ENCODE measurements around the gene MYH2.
"Not testable (repeated sequence)": the region's sequence is repeated elsewhere in the genome, so short reads cannot be mapped to it uniquely, and the experiment has no call there.

The MYH2 gene

DNA sequence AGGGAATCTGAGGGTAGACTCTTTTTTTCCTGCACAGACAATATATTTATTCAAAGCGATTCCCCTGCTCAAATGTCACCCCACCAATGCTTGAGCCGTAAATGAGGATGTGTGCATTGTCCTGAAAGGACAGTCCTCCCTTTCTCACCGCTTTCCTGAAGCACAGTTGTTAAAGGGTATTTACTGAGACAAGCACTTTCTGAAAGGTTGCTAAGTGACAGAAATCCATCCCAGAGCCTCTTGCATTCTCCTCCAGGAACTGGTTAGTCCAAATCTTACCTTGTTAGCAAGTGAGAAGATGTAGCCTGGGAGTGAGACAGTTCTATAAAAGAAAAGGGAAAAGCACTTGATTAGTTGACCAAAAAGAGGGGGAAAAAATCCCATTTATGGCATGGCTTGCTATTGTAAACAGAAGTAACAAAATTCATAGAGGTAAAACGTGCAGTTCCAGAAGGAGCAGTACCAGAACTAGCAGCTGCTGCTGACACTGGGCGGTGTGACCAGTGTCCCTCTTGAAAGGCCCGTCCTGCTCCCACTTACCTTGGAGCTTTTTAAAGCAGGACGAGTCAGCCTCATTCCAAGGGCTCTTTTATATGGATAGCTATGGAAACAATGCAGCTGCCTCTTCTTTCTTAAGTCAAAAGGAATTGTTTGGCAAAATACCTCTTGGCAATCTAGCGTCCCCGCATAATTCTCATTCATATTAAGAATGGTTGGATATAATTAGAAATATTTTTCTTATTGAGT lies at the start of gene MYH2:
TSS of gene MYH2 (minus strand) at position 563 of the 747 bp plus-strand sequence. CDS start 1,738 bp downstream, outside the sequence.
- Mint-ChIP-seq H3K9me3 (peaks cover 1% of the 10 kb centered on the region), H3K27ac (no peak within 1 kb of the TSS), H3K27me3 (peaks cover 6% of the 10 kb centered on the region), H3K4me3 (no peak within 1 kb of the TSS), H3K36me3 (no peaks in the 10 kb centered on the region), H3K4me1 (no peaks in the 10 kb centered on the region)
- no peak for DNase-seq (ENCODE audit: low spot score in 2 of 2)
- ATAC-seq (ENCODE audit: low read depth), result no peak

DNA sequence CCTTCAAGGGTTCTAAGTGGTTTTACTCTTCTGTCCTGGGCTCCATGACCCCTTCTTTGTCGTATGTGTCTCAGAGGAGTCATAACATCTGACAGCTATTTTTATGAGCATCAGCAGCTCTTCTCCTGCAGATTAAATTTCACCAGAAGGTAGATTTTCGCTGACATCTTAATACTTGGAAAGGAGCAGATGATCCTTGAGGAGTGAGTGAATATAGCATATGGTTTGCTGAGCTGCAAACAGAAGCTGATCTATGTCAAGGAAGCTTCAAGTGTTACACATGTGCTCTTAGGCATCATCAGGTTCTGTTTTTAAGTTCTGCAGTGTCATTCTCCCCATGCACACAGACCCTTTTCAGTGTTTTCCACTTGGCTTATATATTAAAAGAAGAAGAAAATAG lies 49.2 kb upstream of the MYH2 start:
- peaks cover 5% of the 10 kb centered on the region for H3K27me3 Mint-ChIP-seq

GRCh38 chr17:10589553-10590145 lies 40.2 kb upstream of the MYH2 start:
- no peak for DNase-seq (ENCODE audit: low spot score in 2 of 2)
- H3K36me3 Mint-ChIP-seq, result no peaks in the 10 kb centered on the region
- no peak overlapping the region for H3K27ac Mint-ChIP-seq
- peaks cover under 1% of the 10 kb centered on the region for H3K9me3 Mint-ChIP-seq
- H3K4me3 Mint-ChIP-seq, result no peak overlapping the region
- peaks cover 11% of the 10 kb centered on the region for H3K27me3 Mint-ChIP-seq
- ATAC-seq (ENCODE audit: low read depth), result no peak
- no peaks in the 10 kb centered on the region for H3K4me1 Mint-ChIP-seq

More for the DNA sequence above, 49.2 kb upstream of the MYH2 start:
- Mint-ChIP-seq H3K4me3 (no peak overlapping the region), H3K36me3 (no peaks in the 10 kb centered on the region), H3K9me3 (peaks cover 3% of the 10 kb centered on the region), H3K27ac (no peak overlapping the region), H3K4me1 (no peaks in the 10 kb centered on the region)
- no peak for DNase-seq (ENCODE audit: low spot score in 2 of 2)
- ATAC-seq (ENCODE audit: low read depth), result no peak

DNA sequence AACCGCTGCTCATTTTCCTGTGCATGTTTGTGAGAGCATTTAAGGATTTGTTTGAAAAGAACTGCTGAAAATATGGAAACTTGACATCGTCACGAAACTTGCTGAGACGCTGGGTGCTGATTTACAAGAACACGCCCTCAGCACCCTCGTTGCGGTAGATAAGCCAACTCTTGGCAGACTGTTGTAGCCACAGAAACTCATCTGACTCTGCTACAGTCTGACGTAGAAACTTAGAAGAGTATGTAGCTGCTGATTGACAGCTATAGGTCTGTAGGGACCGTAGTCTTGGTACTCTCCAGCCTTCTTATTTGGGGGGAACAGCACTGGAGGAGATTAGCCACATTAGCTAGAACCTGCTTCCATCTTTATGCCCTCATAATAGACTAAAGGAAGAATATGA lies 36.1 kb upstream of the MYH2 start:
- Mint-ChIP-seq H3K9me3 (peaks cover 5% of the 10 kb centered on the region), H3K27me3 (peaks cover 7% of the 10 kb centered on the region), H3K27ac (no peak overlapping the region)

DNA sequence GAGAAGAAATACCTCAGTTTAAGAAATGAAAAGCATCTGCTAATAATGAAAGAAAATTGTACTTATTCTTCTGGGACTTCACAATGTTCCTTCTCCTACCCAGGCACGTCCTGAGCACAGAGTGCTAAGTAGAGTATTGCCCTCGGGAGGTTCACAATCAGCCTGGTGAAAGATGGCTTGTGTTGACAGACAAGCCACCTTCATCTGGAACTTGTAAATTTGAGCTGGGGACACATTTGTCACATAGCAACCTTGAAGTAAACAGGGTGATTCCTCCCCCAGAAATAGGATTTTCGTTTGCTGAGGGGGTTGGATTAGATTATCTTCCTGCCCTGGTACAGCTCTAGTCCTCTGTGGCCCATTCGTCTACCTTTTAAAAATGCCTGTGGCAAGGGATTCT lies 34.4 kb upstream of the MYH2 start:
- Mint-ChIP-seq H3K9me3 (peaks cover 5% of the 10 kb centered on the region), H3K36me3 (no peaks in the 10 kb centered on the region), H3K27me3 (peaks cover 6% of the 10 kb centered on the region), H3K4me1 (peaks cover 4% of the 10 kb centered on the region), H3K4me3 (no peak overlapping the region), H3K27ac (no peak overlapping the region)
- ATAC-seq (ENCODE audit: low read depth) (no peak), DNase-seq (ENCODE audit: low spot score in 2 of 2) (no peak)

More for the DNA sequence above, 36.1 kb upstream of the MYH2 start:
- ATAC-seq (ENCODE audit: low read depth) (no peak), DNase-seq (ENCODE audit: low spot score in 2 of 2) (no peak)
- Mint-ChIP-seq H3K36me3 (no peaks in the 10 kb centered on the region), H3K4me3 (no peak overlapping the region), H3K4me1 (no peaks in the 10 kb centered on the region)

- Mint-ChIP-seq H3K4me3 (no peak overlapping the region), H3K27ac (no peak overlapping the region), H3K27me3 (peaks cover 7% of the 10 kb centered on the region), H3K4me1 (peaks cover 4% of the 10 kb centered on the region), H3K36me3 (no peaks in the 10 kb centered on the region), H3K9me3 (peaks cover 5% of the 10 kb centered on the region)
- no peak for ATAC-seq (ENCODE audit: low read depth)
- DNase-seq (ENCODE audit: low spot score in 2 of 2), result no peak
Observed at GRCh38 chr17:10579270-10579669, 29.8 kb upstream of the MYH2 start.

DNA sequence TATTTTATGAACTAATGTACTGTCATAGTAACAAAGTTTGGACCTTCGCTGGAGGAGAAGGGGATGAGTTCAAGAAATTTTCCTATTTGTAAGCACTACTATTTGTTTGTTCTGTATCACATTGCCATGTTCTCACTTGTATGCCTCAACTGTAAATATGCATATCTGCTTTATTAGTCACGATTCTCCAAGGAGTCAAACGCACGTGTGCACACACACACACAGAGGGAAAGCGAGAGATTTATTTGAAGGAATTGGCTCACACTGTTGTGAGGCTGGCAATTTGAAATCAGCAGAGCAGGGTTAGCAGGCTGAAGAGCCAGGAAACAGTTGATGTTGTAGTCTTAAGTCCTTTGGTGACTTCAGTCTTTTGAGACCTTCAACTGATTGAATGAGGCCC lies 24.9 kb upstream of the MYH2 start:
- peaks cover 5% of the 10 kb centered on the region for H3K27me3 Mint-ChIP-seq
- peaks cover 4% of the 10 kb centered on the region for H3K4me1 Mint-ChIP-seq
- H3K4me3 Mint-ChIP-seq, result no peak overlapping the region
- H3K9me3 Mint-ChIP-seq, result no peaks in the 10 kb centered on the region
- H3K27ac Mint-ChIP-seq, result no peak overlapping the region
- DNase-seq (ENCODE audit: low spot score in 2 of 2) (no peak), ATAC-seq (ENCODE audit: low read depth) (no peak)
- H3K36me3 Mint-ChIP-seq, result no peaks in the 10 kb centered on the region

GRCh38 chr17:10563991-10564660 lies 14.7 kb upstream of the MYH2 start:
- DNase-seq (ENCODE audit: low spot score in 2 of 2) (no peak), ATAC-seq (ENCODE audit: low read depth) (no peak)
- Mint-ChIP-seq H3K4me3 (no peak overlapping the region), H3K9me3 (no peaks in the 10 kb centered on the region), H3K27ac (no peak overlapping the region), H3K27me3 (peaks cover 8% of the 10 kb centered on the region), H3K36me3 (no peaks in the 10 kb centered on the region), H3K4me1 (no peaks in the 10 kb centered on the region)

- no peak overlapping the region for H3K27ac Mint-ChIP-seq
- ATAC-seq (ENCODE audit: low read depth) (no peak), DNase-seq (ENCODE audit: low spot score in 2 of 2) (no peak)
- no peaks in the 10 kb centered on the region for H3K27me3 Mint-ChIP-seq
- H3K4me1 Mint-ChIP-seq, result no peaks in the 10 kb centered on the region
- no peaks in the 10 kb centered on the region for H3K36me3 Mint-ChIP-seq
- H3K9me3 Mint-ChIP-seq, result peaks cover 1% of the 10 kb centered on the region
- no peak overlapping the region for H3K4me3 Mint-ChIP-seq
Observed at GRCh38 chr17:10558049-10558448, 8.6 kb upstream of the MYH2 start.

DNA sequence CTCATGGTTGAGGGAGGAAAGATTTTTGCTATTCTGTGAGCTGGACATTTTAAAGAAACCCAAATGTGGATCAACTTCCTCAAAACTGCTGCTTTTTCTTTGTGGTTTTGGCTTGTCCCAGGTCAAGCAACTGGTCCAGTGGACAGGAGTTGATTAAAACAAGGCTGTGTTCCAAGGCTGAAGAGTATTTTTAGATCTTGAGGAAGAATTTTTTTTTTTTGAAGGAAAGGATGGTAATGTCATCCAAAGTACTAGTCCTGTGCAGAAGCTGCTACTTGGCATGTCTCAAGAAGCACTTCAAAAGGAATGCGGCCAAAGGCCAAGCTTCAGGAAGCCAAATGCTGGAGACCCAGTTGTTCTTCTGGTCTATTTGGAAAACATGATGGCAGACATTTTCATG lies 8.0 kb upstream of the MYH2 start:
- Mint-ChIP-seq H3K9me3 (peaks cover 1% of the 10 kb centered on the region), H3K27me3 (peaks cover 2% of the 10 kb centered on the region), H3K4me1 (no peaks in the 10 kb centered on the region), H3K4me3 (no peak overlapping the region), H3K36me3 (no peaks in the 10 kb centered on the region), H3K27ac (no peak overlapping the region)
- no peak for DNase-seq (ENCODE audit: low spot score in 2 of 2)
- no peak for ATAC-seq (ENCODE audit: low read depth)

- no peak for DNase-seq (ENCODE audit: low spot score in 2 of 2)
- Mint-ChIP-seq H3K4me1 (no peaks in the 10 kb centered on the region), H3K36me3 (no peaks in the 10 kb centered on the region), H3K4me3 (no peak overlapping the region), H3K9me3 (peaks cover 1% of the 10 kb centered on the region), H3K27me3 (peaks cover 2% of the 10 kb centered on the region), H3K27ac (no peak overlapping the region)
- ATAC-seq (ENCODE audit: low read depth), result no peak
Observed at GRCh38 chr17:10556301-10557005, 7.0 kb upstream of the MYH2 start.

DNA sequence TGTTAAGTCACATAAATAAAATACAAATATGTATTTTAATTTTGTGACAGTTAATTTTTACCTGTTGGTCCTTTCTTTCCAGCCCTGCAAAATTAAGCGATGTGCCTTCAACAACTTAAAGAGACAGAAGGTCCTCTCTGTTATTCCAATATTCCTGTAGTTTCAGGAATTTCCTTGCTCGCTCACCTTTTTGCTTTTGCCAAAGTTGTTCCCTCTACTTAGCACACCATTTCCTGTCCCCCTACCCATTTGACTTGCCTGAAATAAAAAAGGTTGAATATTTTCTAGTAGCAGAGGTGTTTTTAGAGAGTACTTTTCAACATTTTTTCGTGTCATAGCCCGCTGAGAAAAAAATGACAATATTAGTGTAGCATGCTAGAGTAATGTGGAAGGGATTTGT lies 556 bp upstream of the MYH2 start:
- Mint-ChIP-seq H3K4me1 (no peaks in the 10 kb centered on the region), H3K36me3 (no peaks in the 10 kb centered on the region), H3K27me3 (peaks cover 6% of the 10 kb centered on the region), H3K4me3 (no peak overlapping the region), H3K27ac (no peak overlapping the region), H3K9me3 (peaks cover 1% of the 10 kb centered on the region)
- DNase-seq (ENCODE audit: low spot score in 2 of 2) (no peak), ATAC-seq (ENCODE audit: low read depth) (no peak)

DNA sequence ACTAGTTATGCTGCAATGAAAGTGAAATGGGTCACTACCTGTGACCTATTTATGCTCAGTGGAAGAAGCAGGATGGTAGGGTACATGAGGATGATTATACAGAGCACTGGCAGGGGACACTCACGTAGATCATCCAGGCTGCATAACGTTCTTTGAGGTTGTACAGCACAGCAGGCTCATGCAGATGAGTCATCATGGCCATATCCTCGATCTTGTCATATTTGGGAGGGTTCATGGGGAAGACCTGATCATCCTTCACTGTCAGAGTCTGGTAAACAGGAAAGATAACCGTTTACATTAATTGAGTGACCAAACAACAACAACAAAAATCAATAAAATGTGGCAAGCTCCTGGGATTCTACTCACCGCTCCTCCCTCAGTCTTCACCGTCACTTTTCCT lies 2.1 kb downstream of the MYH2 start:
- Mint-ChIP-seq H3K9me3 (no peaks in the 10 kb centered on the region), H3K27ac (no peak overlapping the region)
- no peak for DNase-seq (ENCODE audit: low spot score in 2 of 2)

GRCh38 chr17:10543486-10543885 lies 6.0 kb downstream of the MYH2 start:
- H3K27me3 Mint-ChIP-seq, result not testable (repeated sequence)

More for the DNA sequence above, 2.1 kb downstream of the MYH2 start:
- Mint-ChIP-seq H3K4me1 (no peaks in the 10 kb centered on the region), H3K36me3 (no peaks in the 10 kb centered on the region), H3K27me3 (peaks cover 3% of the 10 kb centered on the region), H3K4me3 (no peak overlapping the region)
- no peak for ATAC-seq (ENCODE audit: low read depth)

More at GRCh38 chr17:10543486-10543885, 6.0 kb downstream of the MYH2 start:
- not testable (repeated sequence) for H3K9me3 Mint-ChIP-seq; ATAC-seq (ENCODE audit: low read depth); H3K4me3 Mint-ChIP-seq; H3K4me1 Mint-ChIP-seq; DNase-seq (ENCODE audit: low spot score in 2 of 2); H3K36me3 Mint-ChIP-seq; H3K27ac Mint-ChIP-seq
